Measurements from ENCODE around the gene ITGB8.
"Not testable (repeated sequence)": the region's sequence is repeated elsewhere in the genome, so short reads cannot be mapped to it uniquely, and the experiment has no call there.

The ITGB8 gene

DNA sequence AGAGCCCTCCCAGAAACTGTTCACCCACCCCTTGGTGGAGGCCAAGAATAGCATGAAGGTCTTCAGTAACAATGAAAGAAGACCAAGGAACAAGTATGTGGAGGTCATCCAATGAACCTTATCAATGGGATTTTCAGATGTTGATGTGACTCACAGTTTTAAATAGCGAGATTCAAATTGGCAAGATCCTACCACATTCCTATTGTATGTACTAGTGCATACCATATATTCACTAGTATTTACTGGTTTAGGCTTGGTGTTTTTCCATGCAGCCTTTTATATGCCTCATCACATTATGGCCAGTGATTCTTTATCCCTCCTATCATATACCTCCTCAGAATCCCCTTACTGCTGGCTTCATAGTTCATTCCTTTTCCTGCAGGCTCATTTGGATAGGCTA is 54.4 kb downstream of the ITGB8 start:
- no peak for DNase-seq (ENCODE audit: low spot score)

DNA sequence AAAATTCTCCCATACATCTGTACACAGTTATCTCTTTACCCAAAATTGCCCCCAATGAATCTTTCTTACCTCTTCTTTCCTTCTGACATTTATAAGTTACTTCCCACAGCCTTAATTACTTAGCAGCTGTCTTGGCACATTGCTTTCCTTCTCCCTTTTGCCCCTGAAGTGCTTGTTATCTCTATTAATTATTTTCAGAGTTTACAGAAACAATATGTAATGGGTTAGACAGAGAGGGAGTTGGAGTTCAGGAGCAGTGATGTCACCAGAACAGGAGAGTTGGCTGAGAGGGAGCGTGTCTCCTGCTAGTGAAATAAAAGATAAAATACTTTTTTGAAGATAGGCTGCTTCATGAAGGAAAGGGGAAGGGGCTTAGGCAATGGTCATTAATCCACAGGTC is 57.4 kb downstream of the ITGB8 start:
- no peak for DNase-seq (ENCODE audit: low spot score)

- not testable (repeated sequence) for DNase-seq (ENCODE audit: low spot score)
These were observed 58.5 kb downstream of the ITGB8 start for GRCh38 chr7:20389192-20389591.

DNA sequence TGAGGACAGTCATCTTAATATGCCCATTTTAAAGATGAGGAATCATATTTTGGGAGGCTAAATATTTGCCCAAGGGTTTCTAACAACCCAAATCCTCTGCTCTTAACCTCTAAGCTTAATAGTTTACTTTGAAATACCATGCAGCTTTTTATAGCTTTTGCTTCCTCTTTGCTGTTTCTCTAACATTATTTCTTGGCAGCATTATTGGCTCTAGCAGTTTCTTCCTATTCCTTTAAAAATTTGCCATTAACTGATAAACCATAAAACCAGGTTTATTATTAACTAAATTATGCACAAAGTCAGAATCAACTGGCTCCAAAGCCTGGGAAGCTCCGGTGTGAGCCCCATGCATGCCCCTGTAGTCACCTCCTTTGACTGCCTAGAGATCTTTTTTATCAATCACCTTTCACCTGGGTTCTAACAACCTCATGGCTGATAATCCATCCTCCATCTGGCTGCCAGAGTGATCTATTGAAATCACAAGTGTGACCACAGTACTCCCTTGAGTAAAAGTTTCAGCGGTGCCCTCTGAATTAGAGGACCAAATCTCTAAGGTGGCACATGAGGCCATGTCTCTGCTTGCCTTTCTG is 62.4 kb downstream of the ITGB8 start:
- DNase-seq (ENCODE audit: low spot score), result no peak

- DNase-seq (ENCODE audit: low spot score), result no peak
These were observed 62.9 kb downstream of the ITGB8 start for GRCh38 chr7:20393616-20394015.

GRCh38 chr7:20394284-20394683 is 63.6 kb downstream of the ITGB8 start:
- DNase-seq (ENCODE audit: low spot score), result no peak

DNA sequence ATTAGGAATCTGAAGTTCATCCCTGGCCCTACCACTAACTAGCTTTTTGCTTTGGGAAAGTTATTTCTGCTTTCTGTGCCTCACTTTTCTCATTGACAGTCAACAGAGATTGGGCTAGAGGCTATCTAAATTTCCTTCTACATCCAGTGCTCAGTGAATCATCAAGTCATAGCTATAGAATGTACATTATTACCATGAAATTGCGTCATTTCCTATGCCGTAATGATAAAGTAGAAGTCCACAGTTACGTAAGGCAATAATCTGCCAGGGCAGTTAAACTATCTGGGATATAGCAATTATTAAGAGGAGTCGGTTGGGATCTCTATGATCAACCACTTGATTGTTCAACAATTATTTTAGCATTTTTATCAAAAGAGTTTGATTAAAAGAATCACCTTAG is 64.4 kb downstream of the ITGB8 start:
- DNase-seq (ENCODE audit: low spot score), result no peak

DNA sequence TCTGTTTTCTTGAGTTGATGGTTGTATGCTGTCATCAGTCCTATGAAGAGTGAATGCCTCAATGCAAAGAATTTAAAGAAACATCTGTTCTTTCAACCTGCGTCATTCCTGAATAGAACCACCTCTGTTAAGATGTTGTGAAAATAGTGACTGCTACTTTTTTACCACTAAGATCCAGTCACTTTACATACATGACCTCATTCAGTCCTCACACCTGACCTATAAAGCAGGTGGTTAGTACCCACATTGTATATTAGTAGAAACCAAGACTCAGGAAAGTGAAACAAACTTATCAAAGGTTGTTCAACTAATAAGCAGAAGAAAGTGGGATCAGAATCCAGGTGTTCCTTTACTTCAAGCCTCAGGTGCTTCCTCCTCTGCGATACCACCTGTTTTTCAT is 64.8 kb downstream of the ITGB8 start:
- no peak for DNase-seq (ENCODE audit: low spot score)

DNA sequence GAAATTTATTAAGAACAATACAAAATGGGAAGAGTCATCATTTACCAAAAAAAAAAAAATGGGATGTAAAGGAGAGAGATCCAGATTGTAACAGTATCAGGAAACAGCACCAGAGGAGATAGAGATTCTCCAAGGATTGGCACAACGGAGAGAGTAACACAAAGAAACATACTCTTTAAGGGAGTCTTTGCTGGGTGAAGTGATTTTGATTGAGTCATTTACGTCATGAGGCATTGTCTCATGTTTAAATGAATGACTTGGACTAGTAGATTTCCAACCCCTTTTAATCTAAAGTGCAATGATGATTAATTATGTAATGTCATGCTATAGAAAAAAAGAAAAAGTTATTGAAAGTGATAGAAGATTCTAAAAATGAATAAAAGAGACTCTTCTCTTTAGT is 68.8 kb downstream of the ITGB8 start:
- DNase-seq (ENCODE audit: low spot score), result no peak

DNA sequence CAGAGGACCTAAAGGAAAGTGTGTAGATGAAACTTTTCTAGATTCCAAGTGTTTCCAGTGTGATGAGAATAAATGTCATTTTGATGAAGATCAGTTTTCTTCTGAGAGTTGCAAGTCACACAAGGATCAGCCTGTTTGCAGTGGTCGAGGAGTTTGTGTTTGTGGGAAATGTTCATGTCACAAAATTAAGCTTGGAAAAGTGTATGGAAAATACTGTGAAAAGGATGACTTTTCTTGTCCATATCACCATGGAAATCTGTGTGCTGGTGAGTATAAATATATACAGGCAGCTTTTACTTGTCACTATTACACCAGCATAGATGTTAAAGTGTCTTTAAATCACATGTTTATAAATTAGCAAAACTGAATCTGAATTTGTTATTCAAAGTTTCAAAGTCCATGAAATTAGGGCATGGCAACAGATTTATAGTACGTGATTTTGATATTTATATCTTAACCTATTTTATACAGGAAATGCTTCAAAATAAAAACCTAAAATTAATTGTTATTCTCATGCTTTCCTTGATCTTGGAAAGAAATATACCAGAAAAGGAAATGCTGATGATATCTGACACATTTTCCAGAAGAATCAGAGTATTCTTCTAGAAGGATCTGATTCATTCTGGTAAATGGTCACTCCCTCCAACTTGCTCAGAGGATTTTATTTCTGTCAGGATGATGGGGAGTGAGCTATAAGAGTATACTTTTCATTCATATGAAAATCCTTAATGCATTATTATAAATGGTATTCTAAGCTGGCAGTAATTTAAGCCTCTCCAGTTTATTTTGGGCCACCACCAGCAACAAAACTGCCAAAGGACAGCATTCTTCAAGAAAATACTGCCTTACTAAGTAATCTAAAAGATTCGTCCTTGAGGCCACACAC is 71.4 kb downstream of the ITGB8 start:
- no peak for DNase-seq (ENCODE audit: low spot score)

- DNase-seq (ENCODE audit: low spot score), result peak; percentile 21
These were observed 72.1 kb downstream of the ITGB8 start for GRCh38 chr7:20402747-20403230.

- no peak for DNase-seq (ENCODE audit: low spot score)
These were observed 72.6 kb downstream of the ITGB8 start for GRCh38 chr7:20403331-20403730.

GRCh38 chr7:20404320-20404719 is 73.6 kb downstream of the ITGB8 start:
- DNase-seq (ENCODE audit: low spot score), result no peak

GRCh38 chr7:20407585-20408466 is 77.1 kb downstream of the ITGB8 start:
- DNase-seq (ENCODE audit: low spot score), result no peak

GRCh38 chr7:20408467-20408826 is 77.7 kb downstream of the ITGB8 start:
- DNase-seq (ENCODE audit: low spot score), result no peak

GRCh38 chr7:20409961-20410360 is 79.3 kb downstream of the ITGB8 start:
- DNase-seq (ENCODE audit: low spot score), result no peak

DNA sequence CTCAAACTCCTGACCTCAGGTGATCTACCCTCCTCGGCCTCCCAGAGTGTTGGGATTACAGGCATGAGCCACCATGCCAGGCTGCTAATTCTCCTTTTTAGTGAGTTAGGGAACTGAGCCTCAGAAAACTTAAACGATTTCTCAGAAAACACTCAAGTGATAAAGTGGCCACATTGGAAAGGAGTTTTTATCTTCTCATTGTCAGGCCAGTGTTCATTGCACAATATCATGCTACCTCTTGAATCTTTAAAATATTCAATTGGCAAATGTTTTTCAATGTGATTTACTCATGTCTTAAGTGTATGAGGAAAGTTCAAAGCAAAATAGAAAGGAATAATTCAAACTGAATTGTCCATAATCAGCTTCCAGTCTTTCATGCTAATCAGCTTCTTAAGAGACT is 80.7 kb downstream of the ITGB8 start:
- no peak for DNase-seq (ENCODE audit: low spot score)

DNA sequence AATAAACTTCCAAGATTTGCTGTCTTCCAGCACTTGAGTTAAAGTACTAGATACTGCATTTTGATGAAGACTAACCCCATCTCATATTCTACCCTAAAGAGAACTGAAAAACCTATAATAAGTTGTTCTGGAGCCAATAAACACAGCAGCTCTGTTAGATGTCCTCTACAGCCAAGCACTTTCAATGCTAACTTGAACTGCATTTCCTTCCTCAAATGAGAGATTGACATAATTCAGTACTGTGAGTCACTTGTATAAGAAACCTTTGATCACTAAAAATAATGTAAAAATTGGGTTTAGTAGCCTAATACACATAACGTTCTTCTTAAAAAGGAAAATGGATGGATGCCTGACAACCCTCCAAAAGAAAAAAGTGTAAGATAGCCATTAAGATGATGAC is 81.3 kb downstream of the ITGB8 start:
- no peak for DNase-seq (ENCODE audit: low spot score)

- DNase-seq (ENCODE audit: low spot score), result no peak
These were observed 86.6 kb downstream of the ITGB8 start for GRCh38 chr7:20417260-20417659.

DNA sequence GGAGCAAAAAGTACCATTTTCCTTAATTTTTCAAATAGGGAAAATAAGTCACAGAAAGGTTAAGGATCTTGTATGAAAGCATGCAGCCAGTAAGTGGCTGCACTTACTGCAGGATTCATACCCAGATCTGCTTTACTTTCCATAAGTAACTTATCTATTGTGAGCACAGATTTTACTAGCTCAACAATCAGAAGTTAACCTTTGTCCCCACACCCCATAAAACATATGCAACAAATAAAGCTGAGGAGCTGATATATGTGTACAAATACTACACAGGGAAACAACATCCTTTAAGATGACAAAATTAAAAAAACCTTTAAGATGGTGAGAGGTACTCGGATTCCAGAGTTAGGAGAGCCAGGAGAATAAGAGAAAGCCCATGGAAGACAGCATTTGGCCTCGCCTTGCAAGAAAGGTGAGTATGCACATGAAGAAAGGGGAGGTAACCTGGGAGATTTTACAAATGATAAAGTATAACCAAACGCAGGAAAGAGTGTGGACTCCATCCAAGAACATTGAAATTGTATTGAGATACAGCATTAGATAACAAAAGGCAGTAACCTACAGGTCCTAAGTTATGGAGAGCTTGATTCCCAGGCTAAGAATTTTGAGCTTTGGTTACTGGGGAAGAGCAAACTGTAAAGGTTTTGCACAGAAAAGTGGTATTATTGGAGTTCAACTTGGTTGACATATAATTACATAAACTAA is 87.1 kb downstream of the ITGB8 start:
- no peak for DNase-seq (ENCODE audit: low spot score)

GRCh38 chr7:20424500-20424899 is 93.8 kb downstream of the ITGB8 start:
- DNase-seq (ENCODE audit: low spot score), result no peak

- no peak for DNase-seq (ENCODE audit: low spot score)
These were observed 100.0 kb downstream of the ITGB8 start for GRCh38 chr7:20430664-20431063.

All from NAMALWA (cell line).